Measurements from ENCODE around the gene MYO3B.
"Not testable (repeated sequence)": the region's sequence is repeated elsewhere in the genome, so short reads cannot be mapped to it uniquely, and the experiment has no call there.

Gene MYO3B

GRCh38 chr2:170411660-170412059 is 233.7 kb downstream of the MYO3B start:
- H3K4me3 ChIP-seq (ENCODE audit: low read depth, low read length), result no peak overlapping the region
- no peak for TF ChIP-seq CTCF (IDR thresholded peaks at IDR 0.05; ENCODE audit: control insufficient read depth, extremely low read depth, insufficient read depth)
- DNase-seq (ENCODE audit: low read depth), result no peak

DNA sequence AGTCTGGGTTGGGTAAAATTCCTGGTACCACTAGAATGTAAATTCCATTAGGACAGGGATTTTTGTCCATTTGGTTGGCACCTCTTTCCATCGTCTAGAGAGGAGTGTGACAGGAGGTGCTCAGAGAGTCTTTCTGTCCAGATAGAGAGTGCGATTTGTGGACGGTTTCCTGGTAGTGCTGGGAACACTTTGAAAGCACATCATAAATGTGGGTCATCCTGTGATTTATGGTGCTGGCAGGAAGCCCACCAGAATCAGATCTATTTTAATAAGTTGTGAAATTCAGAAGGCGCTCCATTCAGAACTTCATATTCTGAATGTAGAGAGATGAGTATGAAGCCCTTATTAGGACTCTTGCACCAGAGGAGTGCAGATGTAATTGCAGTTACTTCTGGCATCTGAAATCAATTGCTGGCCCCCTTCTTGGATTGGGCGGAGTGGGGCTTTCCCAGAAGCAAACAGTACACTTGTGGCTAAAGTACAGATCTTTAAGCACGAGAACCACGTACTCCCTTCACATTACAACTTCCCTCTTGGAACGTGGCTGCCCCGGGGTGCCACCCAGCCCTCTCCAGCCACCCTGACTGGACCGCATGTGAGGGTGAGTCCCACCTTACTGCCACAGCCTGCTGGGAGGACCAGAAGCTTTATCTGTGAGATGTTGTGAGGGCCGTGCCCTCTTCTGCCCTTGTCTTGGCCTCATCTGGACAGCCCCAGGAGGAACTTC is 243.2 kb downstream of the MYO3B start:
- no peak for TF ChIP-seq CTCF (IDR thresholded peaks at IDR 0.05; ENCODE audit: control insufficient read depth, extremely low read depth, insufficient read depth)
- H3K4me3 ChIP-seq (ENCODE audit: low read depth, low read length), result no peak overlapping the region
- no peak for DNase-seq (ENCODE audit: low read depth)

DNA sequence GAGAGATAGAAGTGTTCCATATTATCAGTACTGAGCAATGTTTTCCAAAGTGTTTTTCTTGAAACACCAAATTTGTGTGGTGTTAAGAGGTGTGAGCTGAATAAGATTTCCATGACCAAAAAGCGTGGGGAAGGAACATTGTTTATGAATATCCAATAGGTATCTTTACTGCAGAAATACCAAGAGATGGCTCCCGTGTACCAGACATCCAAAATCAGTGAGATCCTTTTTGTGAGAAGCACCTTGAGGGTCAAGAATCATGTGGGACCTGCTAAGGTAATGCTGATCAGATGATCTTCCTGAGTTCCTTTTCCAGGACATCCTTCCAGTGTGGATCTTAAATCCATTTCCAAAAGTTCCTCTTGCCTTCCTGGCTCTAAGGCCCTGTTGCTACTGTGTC is 246.0 kb downstream of the MYO3B start:
- DNase-seq (ENCODE audit: low read depth), result no peak
- no peak for TF ChIP-seq CTCF (IDR thresholded peaks at IDR 0.05; ENCODE audit: control insufficient read depth, extremely low read depth, insufficient read depth)
- H3K4me3 ChIP-seq (ENCODE audit: low read depth, low read length), result no peak overlapping the region

- peak; percentile 79 for DNase-seq (ENCODE audit: low read depth)
- no peak overlapping the region for H3K4me3 ChIP-seq (ENCODE audit: low read depth, low read length)
- no peak for TF ChIP-seq CTCF (IDR thresholded peaks at IDR 0.05; ENCODE audit: control insufficient read depth, extremely low read depth, insufficient read depth)
Measured at GRCh38 chr2:170425281-170425751, 247.4 kb downstream of the MYO3B start.

DNA sequence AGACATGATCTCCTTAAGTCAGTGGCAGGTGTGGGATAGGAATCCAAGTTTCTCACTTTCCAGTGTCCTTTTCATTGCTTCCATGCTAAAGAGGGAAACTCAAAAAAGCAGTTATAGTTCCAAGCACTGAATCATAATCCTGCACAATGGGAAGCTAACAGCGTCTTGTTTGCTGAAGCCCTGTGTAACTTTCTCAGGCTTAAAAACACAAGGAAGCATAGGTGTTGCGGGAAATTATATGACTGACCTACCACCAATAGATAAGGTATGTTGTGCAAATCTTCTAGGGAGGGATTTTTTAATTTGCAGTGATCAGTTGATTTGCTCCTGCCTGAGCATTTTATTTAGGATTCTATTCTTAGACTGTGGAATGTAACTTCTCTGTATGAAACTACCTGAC is 250.9 kb downstream of the MYO3B start:
- DNase-seq (ENCODE audit: low read depth), result no peak
- H3K4me3 ChIP-seq (ENCODE audit: low read depth, low read length), result no peak overlapping the region
- TF ChIP-seq CTCF (IDR thresholded peaks at IDR 0.05; ENCODE audit: control insufficient read depth, extremely low read depth, insufficient read depth), result no peak

DNA sequence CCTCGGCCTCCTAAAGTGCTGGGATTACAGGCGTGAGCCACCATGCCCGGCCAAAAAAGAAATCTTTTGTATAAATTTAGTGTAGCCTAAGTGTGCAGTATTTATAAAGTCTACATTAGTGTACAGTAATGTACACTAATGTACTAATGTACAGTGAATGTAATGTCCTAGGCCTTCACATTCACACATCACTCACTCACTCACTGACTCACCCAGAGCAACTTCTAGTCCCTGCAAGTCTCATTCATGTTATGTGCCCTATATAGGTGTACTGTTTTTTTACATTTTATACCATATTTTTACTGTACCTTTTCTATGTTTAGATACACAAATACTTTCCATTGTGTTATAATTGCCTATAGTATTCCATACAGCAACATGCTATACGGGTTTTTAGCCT is 254.9 kb downstream of the MYO3B start:
- DNase-seq (ENCODE audit: low read depth), result no peak
- no peak for TF ChIP-seq CTCF (IDR thresholded peaks at IDR 0.05; ENCODE audit: control insufficient read depth, extremely low read depth, insufficient read depth)
- H3K4me3 ChIP-seq (ENCODE audit: low read depth, low read length), result no peak overlapping the region

- DNase-seq (ENCODE audit: low read depth), result no peak
- H3K4me3 ChIP-seq (ENCODE audit: low read depth, low read length), result no peak overlapping the region
- TF ChIP-seq CTCF (IDR thresholded peaks at IDR 0.05; ENCODE audit: control insufficient read depth, extremely low read depth, insufficient read depth), result no peak
Measured at GRCh38 chr2:170433448-170433847, 255.5 kb downstream of the MYO3B start.

GRCh38 chr2:170434396-170434795 is 256.4 kb downstream of the MYO3B start:
- H3K4me3 ChIP-seq (ENCODE audit: low read depth, low read length); DNase-seq (ENCODE audit: low read depth): not testable (repeated sequence)

Measured in LNCaP clone FGC (cell line).